HepG2 (cell line): ENCODE results near the gene TBL3. TPM values are rescaled to one million over a fixed set of nuclear protein-coding genes. Genes with fewer than 3 reads are reported as not detected.
A peak's percentile ranks its signal among the peaks of the same experiment; 100 is the strongest.

Experiments
- AFF4 ChIP-seq: sonication (generic); formaldehyde crosslinking; IDR thresholded peaks from 2 replicates; pipeline ENCODE4 v1.4.0; 2020; ENCODE audit warnings: missing genetic modification reagents
- CBX5 ChIP-seq: sonication (generic); formaldehyde crosslinking; IDR thresholded peaks from 2 replicates; pipeline ENCODE4 v1.4.0; 2020; ENCODE audit warnings: missing genetic modification reagents, borderline replicate concordance
- CTCF ChIP-seq: sonication (generic); formaldehyde crosslinking; IDR thresholded peaks from 2 replicates; pipeline ENCODE4 v1.5.0; 2020; ENCODE audit warnings: mild to moderate bottlenecking, missing genetic modification reagents, moderate library complexity
- FUBP1 ChIP-seq: sonication (generic); formaldehyde crosslinking; IDR thresholded peaks from 2 replicates; pipeline ENCODE4 v1.5.1; 2020; ENCODE audit warnings: missing genetic modification reagents, mild to moderate bottlenecking, borderline replicate concordance
- HCFC1 ChIP-seq: fragments of 150-350 bp; IDR thresholded peaks from 2 replicates; pipeline ENCODE4 v1.6.1; 2014; ENCODE audit warnings: low read depth, low read length
- HNRNPLL ChIP-seq: fragments of 200-400 bp; formaldehyde crosslinking; IDR thresholded peaks from 2 replicates; pipeline ENCODE4 v1.6.1; 2017; ENCODE audit warnings: mild to moderate bottlenecking, low read depth, low read length; ENCODE audit not compliant: poor library complexity, severe bottlenecking
- KDM2A ChIP-seq: sonication (generic); formaldehyde crosslinking; IDR thresholded peaks from 2 replicates; pipeline ENCODE4 v1.4.0; 2020; ENCODE audit warnings: low read depth, missing genetic modification reagents, borderline replicate concordance
- MTA1 ChIP-seq: sonication (generic); formaldehyde crosslinking; IDR thresholded peaks from 2 replicates; pipeline ENCODE4 v1.4.0; 2020; ENCODE audit warnings: missing genetic modification reagents, mild to moderate bottlenecking, borderline replicate concordance
- NCOA1 ChIP-seq: sonication (generic); formaldehyde crosslinking; IDR thresholded peaks from 2 replicates; pipeline ENCODE4 v1.9.0; 2021; ENCODE audit warnings: missing genetic modification reagents
- NFE2L1 ChIP-seq: sonication (generic); formaldehyde crosslinking; IDR thresholded peaks from 2 replicates; pipeline ENCODE4 v1.4.0; 2020; ENCODE audit warnings: missing genetic modification reagents, mild to moderate bottlenecking, borderline replicate concordance
- PAX8 ChIP-seq: sonication (generic); formaldehyde crosslinking; IDR thresholded peaks from 2 replicates; pipeline ENCODE4 v1.8.0; 2022; ENCODE audit warnings: mild to moderate bottlenecking, missing genetic modification reagents, borderline replicate concordance
- SNAPC2 ChIP-seq: sonication (generic); formaldehyde crosslinking; IDR thresholded peaks from 2 replicates; pipeline ENCODE4 v1.8.1; 2022; ENCODE audit warnings: mild to moderate bottlenecking, missing genetic modification reagents
- ZFP91 ChIP-seq: sonication (generic); formaldehyde crosslinking; IDR thresholded peaks from 2 replicates; pipeline ENCODE4 v1.9.0; 2022; ENCODE audit warnings: missing genetic modification reagents, mild to moderate bottlenecking, borderline replicate concordance
- ZIK1 ChIP-seq: sonication (generic); formaldehyde crosslinking; IDR thresholded peaks from 2 replicates; pipeline ENCODE4 v1.5.0; 2020; ENCODE audit warnings: mild to moderate bottlenecking, low read depth, missing genetic modification reagents, borderline replicate concordance
- ZNF343 ChIP-seq: sonication (generic); formaldehyde crosslinking; IDR thresholded peaks from 2 replicates; pipeline ENCODE4 v1.4.0; 2020; ENCODE audit warnings: mild to moderate bottlenecking, missing genetic modification reagents
- ZNF691 ChIP-seq: sonication (generic); formaldehyde crosslinking; IDR thresholded peaks from 2 replicates; pipeline ENCODE4 v1.4.0; 2020; ENCODE audit warnings: missing genetic modification reagents, low read depth, mild to moderate bottlenecking, borderline replicate concordance
- ZNF83 ChIP-seq: sonication (generic); formaldehyde crosslinking; IDR thresholded peaks from 2 replicates; pipeline ENCODE4 v1.4.0; 2020; ENCODE audit warnings: missing genetic modification reagents, mild to moderate bottlenecking, borderline replicate concordance
- ZSCAN25 ChIP-seq: sonication (generic); formaldehyde crosslinking; IDR thresholded peaks from 2 replicates; pipeline ENCODE4 v1.8.0; 2022; ENCODE audit warnings: mild to moderate bottlenecking, missing genetic modification reagents
- polyA plus RNA-seq, 8 experiments: library from polyadenylated mRNA; depleted of rRNA in 3 of 8; stranded (reverse) in 7 of 8; unstranded in 1 of 8; fragments of >200 nt; fragmentation: Illumina TruSeq in 4 of 8; extraction: Trizol in 4 of 8; gene quantifications; 2 replicates each; pipeline versions ENCODE4 v1.2.1 to v1.2.3, GENCODE V29; 2011 to 2016; ENCODE audit warnings: low read depth in 4 of 8, missing spikeins in 1 of 8, mixed read lengths in 1 of 8; ENCODE audit not compliant: insufficient read depth in 1 of 8
- total RNA-seq, 5 experiments: library from RNA; depleted of rRNA; stranded (reverse); fragments of >200 nt; fragmentation: Illumina TruSeq; extraction: Trizol; gene quantifications; 2 replicates each; pipeline ENCODE4 v1.2.3, GENCODE V29; 2016; ENCODE audit warnings: low read depth in 1 of 5

The TBL3 gene
- total and polyA plus RNA-seq, 2 of the 13 experiments (the other 11 are each of a cell fraction or from before 2014, with no cell fraction given): 16.8 to 38.0 TPM

GRCh38 chr16:2009791-2010510 is 38.1 kb downstream of the TBL3 start, which contains the start of gene ZNF598 (continued):
- TF ChIP-seq MTA1 (peak; percentile 64; the same call in 1 of the 2 replicates), ZNF691 (CRISPR knock-in tag) (no peak), NCOA1 (CRISPR knock-in tag) (no peak), ZNF83 (CRISPR knock-in tag) (0 out of 2 replicates have a peak, but pooled peaks have one; percentile 3), FUBP1 (no peak), AFF4 (CRISPR knock-in tag) (peak; percentile 27; the same call in 1 of the 2 replicates), CBX5 (0 out of 2 replicates have a peak, but pooled peaks have one; percentile 20), NFE2L1 (CRISPR knock-in tag) (no peak), PAX8 (CRISPR knock-in tag) (no peak), ZFP91 (CRISPR knock-in tag) (peak; percentile 81; the same call in 1 of the 2 replicates), ZIK1 (CRISPR knock-in tag) (no peak; the same call in 1 of the 2 replicates), KDM2A (CRISPR knock-in tag) (peak; percentile 83), ZSCAN25 (CRISPR knock-in tag) (no peak), SNAPC2 (CRISPR knock-in tag) (no peak), HCFC1 (peak; percentile 54), CTCF (CRISPR knock-in tag) (0 out of 2 replicates have a peak, but pooled peaks have one; percentile 8), HNRNPLL (no peak), ZNF343 (CRISPR knock-in tag) (no peak)
